ENCODE data around the gene SLC2A3. TPM values are rescaled to one million over a fixed set of nuclear protein-coding genes. Genes with fewer than 3 reads are reported as not detected.
"Not testable (repeated sequence)": the region's sequence is repeated elsewhere in the genome, so short reads cannot be mapped to it uniquely, and the experiment has no call there.

The SLC2A3 gene
- total RNA-seq, 4 donors from 2014 or later, result 1.9 to 69.3 (median 11.2) TPM

- Histone ChIP-seq H3K9me3 (no peaks in the 10 kb centered on the region), H3K4me1 (no peaks in the 10 kb centered on the region), H3K27me3 (no peaks in the 10 kb centered on the region), H3K36me3 (no peaks in the 10 kb centered on the region), H3K4me3 (peak overlapping the region in 1 of 4 donors; percentile 39), H3K27ac (peak overlapping the region in 3 of 4 donors; percentile 69 to 81 (median 71))
- TF ChIP-seq, protein P1, sequence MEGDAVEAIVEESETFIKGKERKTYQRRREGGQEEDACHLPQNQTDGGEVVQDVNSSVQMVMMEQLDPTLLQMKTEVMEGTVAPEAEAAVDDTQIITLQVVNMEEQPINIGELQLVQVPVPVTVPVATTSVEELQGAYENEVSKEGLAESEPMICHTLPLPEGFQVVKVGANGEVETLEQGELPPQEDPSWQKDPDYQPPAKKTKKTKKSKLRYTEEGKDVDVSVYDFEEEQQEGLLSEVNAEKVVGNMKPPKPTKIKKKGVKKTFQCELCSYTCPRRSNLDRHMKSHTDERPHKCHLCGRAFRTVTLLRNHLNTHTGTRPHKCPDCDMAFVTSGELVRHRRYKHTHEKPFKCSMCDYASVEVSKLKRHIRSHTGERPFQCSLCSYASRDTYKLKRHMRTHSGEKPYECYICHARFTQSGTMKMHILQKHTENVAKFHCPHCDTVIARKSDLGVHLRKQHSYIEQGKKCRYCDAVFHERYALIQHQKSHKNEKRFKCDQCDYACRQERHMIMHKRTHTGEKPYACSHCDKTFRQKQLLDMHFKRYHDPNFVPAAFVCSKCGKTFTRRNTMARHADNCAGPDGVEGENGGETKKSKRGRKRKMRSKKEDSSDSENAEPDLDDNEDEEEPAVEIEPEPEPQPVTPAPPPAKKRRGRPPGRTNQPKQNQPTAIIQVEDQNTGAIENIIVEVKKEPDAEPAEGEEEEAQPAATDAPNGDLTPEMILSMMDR (IDR thresholded peaks at IDR 0.05), result no peak
- TF ChIP-seq POLR2A (IDR thresholded peaks at IDR 0.05), result no peak
- DNase-seq, result no peak
Measured at GRCh38 chr12:7961395-7962178, 25.6 kb upstream of the SLC2A3 start.

DNA sequence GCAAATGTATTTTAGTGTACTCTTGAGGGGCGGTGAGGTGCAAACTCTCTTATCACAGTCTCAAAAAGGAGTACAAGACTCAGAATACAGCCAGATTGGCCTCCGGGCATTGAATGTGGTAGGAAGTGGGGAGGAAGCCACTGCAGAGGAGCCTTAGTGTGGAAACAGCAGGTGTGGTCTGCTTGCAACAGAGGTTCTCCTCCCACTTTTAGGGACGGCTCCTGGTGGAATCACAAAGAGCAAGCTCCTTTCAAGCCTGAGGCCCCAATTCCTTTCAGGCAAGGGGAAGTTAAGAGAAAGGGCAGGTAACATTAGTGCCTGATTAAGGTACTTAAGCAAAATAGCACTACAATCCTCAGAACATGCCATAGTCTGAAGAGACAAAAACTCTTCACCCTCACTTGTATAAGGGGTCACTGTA lies 23.7 kb upstream of the SLC2A3 start:
- Histone ChIP-seq H3K9me3 (no peaks in the 10 kb centered on the region), H3K27ac (peak overlapping the region; percentile 69 to 87 (median 76)), H3K4me1 (no peaks in the 10 kb centered on the region), H3K36me3 (no peaks in the 10 kb centered on the region), H3K4me3 (peak overlapping the region in 3 of 4 donors; percentile 39 to 45 (median 39)), H3K27me3 (no peaks in the 10 kb centered on the region)
- DNase-seq, result peak in 2 of 3 donors; percentile 72 to 81
- TF ChIP-seq, protein P1 (IDR thresholded peaks at IDR 0.05), result no peak
- TF ChIP-seq POLR2A (IDR thresholded peaks at IDR 0.05), result no peak

- H3K36me3 ChIP-seq, result no peaks in the 10 kb centered on the region
- DNase-seq, result no peak
- H3K27ac ChIP-seq, result peak overlapping the region in 3 of 4 donors; percentile 23 to 81 (median 69)
- H3K27me3 ChIP-seq, result no peaks in the 10 kb centered on the region
- TF ChIP-seq, protein P1 (IDR thresholded peaks at IDR 0.05), result no peak
- no peaks in the 10 kb centered on the region for H3K4me1 ChIP-seq
- no peaks in the 10 kb centered on the region for H3K9me3 ChIP-seq
- no peak overlapping the region for H3K4me3 ChIP-seq
Measured at GRCh38 chr12:7959278-7959677, 23.3 kb upstream of the SLC2A3 start.

DNA sequence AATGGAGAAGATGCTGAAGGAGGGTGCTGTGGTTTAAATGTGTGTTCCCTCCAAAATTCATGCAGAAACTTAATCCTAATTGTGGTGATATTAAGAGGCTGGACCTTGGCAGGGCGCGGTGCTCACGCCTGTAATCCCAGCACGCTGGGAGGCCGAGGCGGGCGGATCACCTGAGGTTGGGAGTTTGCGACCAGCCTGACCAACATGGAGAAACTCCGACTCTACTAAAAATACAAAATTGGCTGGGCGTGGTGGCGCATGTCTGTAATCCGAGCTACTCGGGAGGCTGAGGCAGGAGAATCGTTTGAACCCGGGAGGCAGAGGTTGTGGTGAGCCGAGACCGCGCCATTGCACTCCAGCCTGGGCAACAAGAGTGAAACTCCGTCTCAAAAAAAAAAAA lies 18.9 kb upstream of the SLC2A3 start:
- H3K4me3 ChIP-seq, H3K36me3 ChIP-seq, H3K27me3 ChIP-seq, H3K9me3 ChIP-seq, H3K27ac ChIP-seq, DNase-seq, H3K4me1 ChIP-seq: not testable (repeated sequence)

DNA sequence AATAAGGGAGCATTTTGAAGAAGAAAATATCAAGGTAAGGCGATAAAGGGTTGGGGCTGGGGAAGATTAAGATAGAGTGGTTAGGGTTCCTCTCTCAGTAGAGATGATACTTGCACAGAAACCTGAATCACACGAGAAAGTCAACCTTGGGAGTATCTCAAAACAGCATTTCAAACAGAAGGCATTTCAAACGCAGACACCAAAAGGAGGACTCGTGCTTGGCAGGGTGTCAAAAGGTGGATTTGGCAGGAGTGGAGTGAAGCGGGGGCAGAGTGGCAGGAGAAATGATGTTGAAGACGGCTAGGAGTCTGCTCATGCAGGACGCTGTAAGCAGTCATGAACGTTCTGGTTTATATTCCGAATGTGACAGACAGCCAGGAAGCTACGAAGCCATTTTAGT lies 18.4 kb upstream of the SLC2A3 start:
- not testable (repeated sequence) for H3K9me3 ChIP-seq, H3K27me3 ChIP-seq, H3K36me3 ChIP-seq, H3K4me3 ChIP-seq, H3K4me1 ChIP-seq, DNase-seq, H3K27ac ChIP-seq

- not testable (repeated sequence) for H3K36me3 ChIP-seq, H3K9me3 ChIP-seq, H3K27ac ChIP-seq, H3K4me1 ChIP-seq, DNase-seq, H3K27me3 ChIP-seq, H3K4me3 ChIP-seq
Measured at GRCh38 chr12:7953912-7954311, 17.9 kb upstream of the SLC2A3 start.

DNA sequence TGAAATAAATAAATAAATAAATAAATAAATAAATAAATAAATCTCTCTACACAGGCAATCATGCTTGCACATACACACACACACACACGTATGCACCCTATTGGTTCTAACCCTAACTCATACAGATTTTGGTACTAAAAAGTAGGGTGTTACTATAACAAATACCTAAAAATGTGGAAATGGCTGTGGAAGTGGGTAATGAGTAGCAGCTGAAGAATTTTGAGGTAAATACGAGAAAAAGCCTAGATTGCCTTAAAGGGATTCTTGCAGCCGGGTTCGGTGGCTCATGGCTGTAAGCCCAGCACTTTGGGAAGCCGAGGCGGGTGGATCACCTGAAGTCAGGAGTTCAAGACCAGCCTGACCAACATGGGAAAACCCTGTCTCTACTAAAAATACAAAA lies 15.7 kb upstream of the SLC2A3 start:
- Histone ChIP-seq H3K27me3 (no peaks in the 10 kb centered on the region), H3K27ac (no peak overlapping the region), H3K4me3 (no peak overlapping the region), H3K4me1 (peaks cover 0 to 4% (median 0%) of the 10 kb centered on the region in 4 donors), H3K36me3 (no peaks in the 10 kb centered on the region), H3K9me3 (no peaks in the 10 kb centered on the region)
- no peak for DNase-seq
- TF ChIP-seq POLR2A (IDR thresholded peaks at IDR 0.05), result no peak
- TF ChIP-seq, protein P1 (IDR thresholded peaks at IDR 0.05), result no peak

- H3K27ac ChIP-seq, H3K36me3 ChIP-seq, H3K27me3 ChIP-seq, DNase-seq, H3K4me1 ChIP-seq, H3K9me3 ChIP-seq, H3K4me3 ChIP-seq: not testable (repeated sequence)
Measured at GRCh38 chr12:7950230-7950943, 14.4 kb upstream of the SLC2A3 start.

Data from Peyer's patch (tissue), 4 donors.